GM12878 (cell line): ENCODE results near the gene HESX1.

ENCODE experiments used
- BHLHE40 ChIP-seq, 2 experiments: fragments of 450-650 bp in 1 of 2; IDR thresholded peaks; 2 replicates each; pipeline ENCODE4 v1.6.1; 2011 to 2017; ENCODE audit warnings: low read depth in 2 of 2, borderline replicate concordance in 1 of 2, improper control_type of control experiment in 1 of 2, low read length in 1 of 2, mild to moderate bottlenecking in 1 of 2
- CEBPB ChIP-seq, 2 experiments: fragments of 150-350 bp in 1 of 2; IDR thresholded peaks; 2 replicates each; pipeline ENCODE4 v1.6.1; 2012 to 2014; ENCODE audit warnings: low read depth in 2 of 2, low read length in 2 of 2, borderline replicate concordance in 1 of 2, inconsistent platforms in 1 of 2
- CTCF ChIP-seq, 3 experiments: IDR thresholded peaks in 2 of 3; conservative IDR thresholded peaks in 1 of 3; 2 replicates each; pipeline ENCODE4 v1.5.1; 2011; ENCODE audit warnings: low read depth in 3 of 3, low read length in 3 of 3, mild to moderate bottlenecking in 3 of 3, control low read depth in 2 of 3, moderate library complexity in 2 of 3, inconsistent platforms in 1 of 3, mixed read lengths in 1 of 3; ENCODE audit not compliant: control insufficient read depth in 2 of 3, insufficient read depth in 1 of 3; ENCODE audit errors: extremely low read depth in 1 of 3
- HDAC6 ChIP-seq: fragments of 200-600 bp; sonication (generic); IDR thresholded peaks from one replicate; pipeline ENCODE4 v1.8.0; 2017; ENCODE audit warnings: antibody characterized with exemption; ENCODE audit not compliant: unreplicated experiment
- JUND ChIP-seq: IDR thresholded peaks from 2 replicates; pipeline ENCODE4 v1.6.1; 2012; ENCODE audit warnings: low read depth, mild to moderate bottlenecking, low read length, improper control_type of control experiment, moderate library complexity
- KDM1A ChIP-seq: fragments of 200-600 bp; sonication (generic); IDR thresholded peaks from 2 replicates; pipeline ENCODE4 v1.6.1; 2016; ENCODE audit warnings: borderline replicate concordance
- POLR2AphosphoS5 ChIP-seq: IDR thresholded peaks from 2 replicates; pipeline ENCODE4 v1.6.1; 2011; ENCODE audit warnings: mild to moderate bottlenecking, low read length, inconsistent platforms
- RAD21 ChIP-seq: IDR thresholded peaks from 2 replicates; pipeline ENCODE4 v1.6.1; 2011; ENCODE audit warnings: mild to moderate bottlenecking, low read depth, low read length, moderate library complexity; ENCODE audit not compliant: insufficient read depth
- YY1 ChIP-seq: IDR thresholded peaks from 2 replicates; pipeline ENCODE4 v1.6.1; 2011; ENCODE audit warnings: low read depth, mild to moderate bottlenecking, low read length
- ZNF274 ChIP-seq: IDR thresholded peaks from one replicate; pipeline ENCODE4 v1.8.0; 2011; ENCODE audit not compliant: insufficient read length, insufficient read depth

- TF ChIP-seq HDAC6 (no peak), BHLHE40 (IDR thresholded peaks at IDR 0.05; ENCODE audit: borderline replicate concordance in 1 of 2, low read depth in 2 of 2, low read length in 1 of 2) (no peak), CTCF (IDR thresholded peaks at IDR 0.05 in 2 of 3, conservative IDR thresholded peaks at IDR 0.05 in 1 of 3; ENCODE audit: control insufficient read depth in 2 of 3, extremely low read depth in 1 of 3, insufficient read depth in 1 of 3, low read depth in 3 of 3, low read length in 3 of 3) (no peak), KDM1A (no peak), POLR2AphosphoS5 (no peak), YY1 (no peak), JUND (no peak), RAD21 (no peak), ZNF274 (no peak), CEBPB (IDR thresholded peaks at IDR 0.05; ENCODE audit: borderline replicate concordance in 1 of 2, low read depth in 2 of 2, low read length in 2 of 2) (no peak)
Observed at GRCh38 chr3:57161915-57162314, 37.9 kb downstream of the HESX1 start.
